Measurements from ENCODE around the gene KDELR3.

The KDELR3 gene

GRCh38 chr22:38523029-38523428 lies 55.1 kb downstream of the KDELR3 start:
- DNase-seq = no peak

GRCh38 chr22:38523479-38523878 lies 55.6 kb downstream of the KDELR3 start:
- no peak for DNase-seq

- DNase-seq = no peak
These were observed 56.5 kb downstream of the KDELR3 start for GRCh38 chr22:38524429-38524828.

- no peak for DNase-seq
These were observed 63.5 kb downstream of the KDELR3 start for GRCh38 chr22:38531251-38531938.
